Keratinocyte (primary cell): Measurements from ENCODE around the gene RGL1.

Source experiments
- CTCF ChIP-seq, 3 experiments: IDR thresholded peaks in 1 of 3; conservative IDR thresholded peaks in 1 of 3; optimal IDR thresholded peaks in 1 of 3; 2 replicates in 2 of 3; 3 replicates in 1 of 3; pipeline versions ENCODE3 to v1.5.1; 2011; ENCODE audit warnings: low read length in 3 of 3, mild to moderate bottlenecking in 3 of 3, moderate library complexity in 2 of 3, control low read depth in 1 of 3, inconsistent platforms in 1 of 3; ENCODE audit not compliant: insufficient read depth in 2 of 3; ENCODE audit errors: extremely low read depth in 1 of 3
- EZH2 ChIP-seq: IDR thresholded peaks from one replicate; pipeline ENCODE4 v1.6.1; 2012; ENCODE audit warnings: inconsistent platforms, mild to moderate bottlenecking, low read length, moderate library complexity

GRCh38 chr1:183891158-183891856, 86.4 kb downstream of the RGL1 start:
- no peak for TF ChIP-seq CTCF (optimal IDR thresholded peaks at IDR 0.05 in 1 of 3, IDR thresholded peaks at IDR 0.05 in 1 of 3, conservative IDR thresholded peaks at IDR 0.05 in 1 of 3; ENCODE audit: extremely low read depth in 1 of 3, insufficient read depth in 2 of 3, low read length in 3 of 3)
- no peak for TF ChIP-seq EZH2
